GM18868 (cell line): ENCODE data around the gene P2RY8.
"Not testable (repeated sequence)": the region's sequence is repeated elsewhere in the genome, so short reads cannot be mapped to it uniquely, and the experiment has no call there.

ENCODE experiments used
- ATAC-seq: cut with Tn5 transposase; IDR thresholded peaks from one replicate; pipeline ENCODE4 v1.9.1; 2021; ENCODE audit warnings: mild to moderate bottlenecking, moderate library complexity; ENCODE audit not compliant: unreplicated experiment

The P2RY8 gene

GRCh38 chrX:1537031-1537715, at the start of gene P2RY8:
Gene P2RY8, minus strand, starts transcription at chrX:1537185. Its CDS starts 70,627 bp downstream, at chrX:1466558.
- ATAC-seq, result peak; percentile 64

DNA sequence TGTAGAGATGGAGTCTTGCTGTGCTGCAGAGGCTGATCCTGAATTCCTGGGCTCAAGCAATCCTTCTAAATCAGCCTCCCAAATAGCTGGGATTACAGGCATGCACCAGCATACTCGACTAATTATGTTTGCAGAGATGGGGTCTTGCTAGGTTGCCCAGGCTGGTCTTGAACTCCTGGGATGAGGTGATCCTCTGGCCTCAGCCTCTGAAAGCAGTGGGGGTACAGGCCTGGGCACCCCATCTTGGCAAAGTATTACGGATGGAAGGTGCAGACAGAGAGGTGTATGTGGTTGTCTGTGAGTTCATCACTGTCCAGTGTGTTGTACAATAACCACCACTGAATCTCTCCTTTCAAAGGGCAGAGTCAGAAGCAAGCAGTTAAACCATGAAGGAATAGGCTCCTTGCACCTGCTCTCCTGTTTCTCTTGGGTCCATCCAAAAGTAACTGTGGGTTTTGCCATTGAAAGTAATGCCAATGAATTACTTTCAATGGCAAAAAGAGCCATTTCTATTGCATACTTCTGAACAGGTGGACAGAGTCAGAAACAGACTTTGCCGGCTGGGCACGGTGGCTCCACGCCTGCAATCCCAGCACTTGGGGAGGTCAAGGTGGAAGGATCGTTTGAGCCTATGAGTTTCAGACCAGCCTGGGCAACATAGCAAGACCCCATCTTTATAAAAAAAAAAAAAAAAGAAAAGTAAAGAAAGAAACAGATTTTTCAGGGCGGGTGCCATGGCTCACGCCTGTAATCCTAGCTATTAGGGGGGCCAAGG, 47.4 kb upstream of the P2RY8 start:
- no peak for ATAC-seq

- peak; percentile 90 for ATAC-seq
Observed at GRCh38 chrX:1582686-1583437, 45.9 kb upstream of the P2RY8 start.

- ATAC-seq, result peak; percentile 41
Observed at GRCh38 chrX:1581132-1581531, 44.1 kb upstream of the P2RY8 start.

- ATAC-seq, result no peak
Observed at GRCh38 chrX:1578511-1579173, 41.7 kb upstream of the P2RY8 start.

- no peak for ATAC-seq
Observed at GRCh38 chrX:1577845-1578244, 40.9 kb upstream of the P2RY8 start.

DNA sequence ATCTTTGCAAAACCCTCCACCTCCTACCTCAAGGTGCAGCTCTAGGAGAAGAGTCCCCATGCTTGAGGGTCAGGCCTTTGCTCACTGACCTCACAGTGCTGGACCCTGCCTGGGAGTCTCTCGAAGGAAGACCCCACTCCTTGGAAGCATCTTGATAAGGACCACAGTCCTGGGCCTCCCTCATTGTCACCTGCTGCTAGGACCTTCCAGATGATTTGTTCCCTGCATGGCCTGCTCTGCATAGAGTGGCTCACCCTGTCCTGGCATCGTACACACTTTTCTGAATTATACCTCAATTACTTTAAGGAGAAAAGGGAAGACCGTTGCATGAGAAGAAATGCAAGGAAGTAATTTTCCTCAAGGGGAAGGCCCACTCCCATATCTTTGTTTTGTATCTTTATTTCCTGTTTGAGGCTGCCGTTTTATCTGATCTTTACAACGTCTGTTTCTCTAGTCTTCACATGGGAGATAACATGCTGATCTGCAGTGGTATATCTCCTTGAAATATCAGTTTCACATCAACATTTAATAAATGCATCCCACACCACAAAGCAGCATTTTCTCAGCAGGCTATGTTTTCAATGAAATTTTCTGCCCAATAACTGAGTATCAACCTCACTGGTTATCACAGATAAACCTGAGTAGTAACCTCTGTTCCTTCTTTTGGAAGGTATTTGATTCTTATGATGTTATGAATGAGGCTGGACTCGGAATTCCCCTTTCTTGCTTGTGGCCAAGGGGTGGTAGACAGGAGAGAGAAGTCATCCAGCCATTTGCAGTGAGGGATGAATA, 39.4 kb upstream of the P2RY8 start:
- peak; percentile 45 for ATAC-seq

- not testable (repeated sequence) for ATAC-seq
Observed at GRCh38 chrX:1574181-1574580, 37.2 kb upstream of the P2RY8 start.

- ATAC-seq, result peak; percentile 77
Observed at GRCh38 chrX:1564750-1565683, 28.0 kb upstream of the P2RY8 start.

DNA sequence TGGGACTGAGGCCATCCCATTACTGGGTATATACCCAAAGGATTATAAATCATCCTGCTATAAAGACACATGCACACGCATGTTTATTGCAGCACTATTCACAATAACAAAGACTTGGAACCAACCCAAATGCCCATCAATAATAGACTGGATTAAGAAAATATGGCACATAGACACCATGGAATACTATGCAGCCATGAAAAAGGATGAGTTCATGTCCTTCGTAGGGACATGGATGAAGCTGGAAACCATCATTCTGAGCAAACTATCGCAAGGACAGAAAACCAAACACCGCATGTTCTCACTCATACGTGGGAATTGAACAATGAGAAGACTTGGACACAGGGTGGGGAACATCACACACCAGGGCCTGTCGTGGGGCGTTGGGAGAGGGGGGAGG, 27.1 kb upstream of the P2RY8 start:
- not testable (repeated sequence) for ATAC-seq

GRCh38 chrX:1561164-1561563, 24.2 kb upstream of the P2RY8 start:
- no peak for ATAC-seq

- no peak for ATAC-seq
Observed at GRCh38 chrX:1558761-1559468, 21.9 kb upstream of the P2RY8 start.

DNA sequence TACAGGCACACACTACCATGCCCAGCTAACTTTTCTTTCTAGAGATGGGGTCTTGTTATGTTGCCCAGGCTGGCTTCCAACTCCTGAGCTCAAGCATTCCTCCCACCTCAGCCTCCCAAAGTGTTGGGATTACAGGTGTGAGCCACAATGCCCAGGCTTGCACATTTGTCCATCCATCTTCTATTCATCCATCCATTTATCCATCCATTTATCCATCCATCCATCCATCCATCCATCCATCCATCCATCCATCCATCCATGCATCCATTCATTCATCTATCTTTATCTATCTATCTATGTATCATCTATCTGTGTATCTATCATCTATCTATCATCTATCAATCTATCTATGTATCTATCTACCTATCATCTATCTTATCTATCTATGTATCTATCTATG, 20.5 kb upstream of the P2RY8 start:
- not testable (repeated sequence) for ATAC-seq

GRCh38 chrX:1555370-1555769, 18.4 kb upstream of the P2RY8 start:
- ATAC-seq, result no peak

- ATAC-seq, result no peak
Observed at GRCh38 chrX:1554469-1555210, 17.7 kb upstream of the P2RY8 start.

DNA sequence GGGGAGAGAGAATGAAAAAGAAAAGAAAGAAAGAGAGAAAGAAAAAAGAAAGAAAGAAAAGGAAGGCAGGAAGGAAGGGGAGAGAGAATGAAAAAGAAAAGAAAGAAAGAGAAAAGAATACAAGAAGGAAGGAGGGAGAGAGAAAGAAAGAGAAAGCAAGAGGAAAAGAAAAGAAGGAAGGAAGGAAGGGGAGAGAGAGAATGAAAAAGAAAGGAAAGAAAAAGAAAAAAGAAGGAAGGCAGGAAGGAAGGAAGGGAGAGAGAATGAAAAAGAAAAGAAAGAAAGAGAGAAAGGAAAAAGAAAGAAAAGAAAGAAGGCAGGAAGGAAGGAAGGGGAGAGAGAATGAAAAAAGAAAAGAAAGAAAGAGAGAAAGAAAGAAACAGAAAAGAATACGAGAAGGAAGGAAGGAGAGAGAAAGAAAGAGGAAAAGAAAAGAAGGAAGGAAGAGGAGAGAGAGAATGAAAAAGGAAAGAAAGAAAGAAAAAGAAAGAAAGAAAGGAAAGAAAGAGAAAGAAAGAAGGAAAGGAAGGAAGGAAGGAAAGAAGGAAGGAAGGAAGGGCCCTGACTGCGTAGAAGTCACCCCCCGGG, 15.1 kb upstream of the P2RY8 start:
- no peak for ATAC-seq

- ATAC-seq, result no peak
Observed at GRCh38 chrX:1546691-1547251, 9.8 kb upstream of the P2RY8 start.
